ENCODE measurements around the gene EIF4E3. TPM values are rescaled to one million over a fixed set of nuclear protein-coding genes. Genes with fewer than 3 reads are reported as not detected.

EIF4E3 gene
- total RNA-seq, 4 donors from 2014 or later = 36.2 to 51.9 (median 39.4) TPM

GRCh38 chr3:71629289-71629688 is 95.9 kb downstream of the EIF4E3 start:
- WGBS = 38% methylated on average over 8 of the region's 8 CpGs
- TF ChIP-seq POLR2AphosphoS5 (IDR thresholded peaks at IDR 0.05) (no peak), POLR2A (IDR thresholded peaks at IDR 0.05; ENCODE audit: low read depth) (no peak), CTCF (IDR thresholded peaks at IDR 0.05) (no peak), EP300 (IDR thresholded peaks at IDR 0.05) (no peak)

GRCh38 chr3:71628522-71628921 is 96.7 kb downstream of the EIF4E3 start:
- TF ChIP-seq POLR2A (IDR thresholded peaks at IDR 0.05; ENCODE audit: low read depth) = no peak
- no peak for TF ChIP-seq CTCF (IDR thresholded peaks at IDR 0.05)
- TF ChIP-seq POLR2AphosphoS5 (IDR thresholded peaks at IDR 0.05) = no peak
- TF ChIP-seq EP300 (IDR thresholded peaks at IDR 0.05) = no peak
- Histone ChIP-seq H3K27ac (replicated peaks in 1 of 4) (peak overlapping the region in 1 of 4 donors; percentile 19), H3K4me1 (peaks cover 0 to 11% (median 10%) of the 10 kb centered on the region in 4 donors), H3K36me3 (no peaks in the 10 kb centered on the region), H3K9me3 (no peaks in the 10 kb centered on the region), H3K27me3 (no peaks in the 10 kb centered on the region), H3K4me3 (no peak overlapping the region)
- 67% methylated on average over 6 of the region's 6 CpGs for whole genome bisulfite sequencing
- DNase-seq (ENCODE audit: extremely low spot score) = no peak
- intact Hi-C loops (cut with DNase I) = no loop called here

More at GRCh38 chr3:71629289-71629688, 95.9 kb downstream of the EIF4E3 start:
- intact Hi-C loops (cut with DNase I) = no loop called here
- H3K9me3 ChIP-seq = no peaks in the 10 kb centered on the region
- H3K4me3 ChIP-seq = no peak overlapping the region
- no peaks in the 10 kb centered on the region for H3K27me3 ChIP-seq
- peaks cover 0 to 11% (median 10%) of the 10 kb centered on the region in 4 donors for H3K4me1 ChIP-seq
- DNase-seq (ENCODE audit: extremely low spot score) = no peak
- no peaks in the 10 kb centered on the region for H3K36me3 ChIP-seq
- peak overlapping the region in 2 of 4 donors; percentile 3 to 19 for H3K27ac ChIP-seq (replicated peaks in 1 of 4)

- Histone ChIP-seq H3K27me3 (no peaks in the 10 kb centered on the region), H3K4me1 (peaks cover 0 to 11% (median 10%) of the 10 kb centered on the region in 4 donors), H3K9me3 (no peaks in the 10 kb centered on the region), H3K4me3 (no peak overlapping the region), H3K27ac (replicated peaks in 1 of 4) (no peak overlapping the region), H3K36me3 (no peaks in the 10 kb centered on the region)
- TF ChIP-seq CTCF (IDR thresholded peaks at IDR 0.05) (no peak), EP300 (IDR thresholded peaks at IDR 0.05) (no peak), POLR2A (IDR thresholded peaks at IDR 0.05; ENCODE audit: low read depth) (no peak), POLR2AphosphoS5 (IDR thresholded peaks at IDR 0.05) (no peak)
- intact Hi-C loops (cut with DNase I) = no loop called here
- no peak for DNase-seq (ENCODE audit: extremely low spot score)
Measured at GRCh38 chr3:71625676-71626075, 99.5 kb downstream of the EIF4E3 start.

Other genes with a start within 250 kb of the EIF4E3 start
- 100 to 1,000 TPM; 181 to 225 (median 205) TPM for gene FOXP1, start 141.7 kb downstream of the EIF4E3 start, total RNA-seq
- 1 to 10 TPM; 2.2 to 4.3 (median 2.5) TPM for gene GPR27, start 28.5 kb upstream of the EIF4E3 start, total RNA-seq
- gene PROK2, start 59.7 kb upstream of the EIF4E3 start, total RNA-seq = 1 to 10 TPM in 1 of 4 donors, under 1 TPM in 2, not detected in 1; 0.29 to 2.0 (median 0.71) TPM

All from esophagus muscularis mucosa (tissue), 4 donors.